ENCODE measurements around the gene PDZK1IP1.

The PDZK1IP1 gene

DNA sequence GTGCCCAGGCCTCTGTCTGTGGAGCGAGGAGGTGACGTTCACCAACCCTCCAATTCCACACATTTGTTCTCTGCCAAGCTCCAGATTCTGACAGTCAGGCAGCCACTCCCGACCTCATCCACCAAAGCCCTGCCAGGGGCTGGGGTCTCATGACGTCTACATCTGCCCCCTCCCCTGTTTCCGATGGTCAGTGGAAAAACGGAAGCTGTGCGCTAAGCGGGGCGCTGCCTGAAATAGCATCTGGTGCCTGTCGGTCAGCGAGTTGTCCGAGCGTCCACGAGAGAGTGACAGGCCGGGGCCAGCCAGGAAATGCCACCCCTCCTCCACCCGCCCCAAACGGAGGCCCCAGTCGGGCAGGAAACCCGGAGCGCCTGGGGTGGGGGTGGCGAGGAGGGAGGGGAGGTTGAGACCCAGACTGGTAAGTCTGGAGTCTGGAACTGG is 45.4 kb upstream of the PDZK1IP1 start:
- Histone ChIP-seq H3K79me2 (ENCODE audit: insufficient read depth, low read length) (no peaks in the 10 kb centered on the region), H3K4me1 (ENCODE audit: insufficient read depth, low read length, poor library complexity, severe bottlenecking) (no peaks in the 10 kb centered on the region), H3K27me3 (ENCODE audit: insufficient read depth, low read length, poor library complexity, severe bottlenecking) (no peaks in the 10 kb centered on the region), H3K4me2 (ENCODE audit: low read depth, low read length, poor library complexity, severe bottlenecking) (no peak overlapping the region), H3F3A (ENCODE audit: low read depth) (no peaks in the 10 kb centered on the region), H3K4me3 (ENCODE audit: low read length, poor library complexity, severe bottlenecking) (no peak overlapping the region), H4K20me1 (ENCODE audit: insufficient read depth, low read length, poor library complexity, severe bottlenecking) (no peaks in the 10 kb centered on the region), H3K9me3 (ENCODE audit: insufficient read depth, low read depth, low read length) (no peaks in the 10 kb centered on the region), H3K9me2 (replicated peaks; ENCODE audit: low read depth, low read length) (no peaks in the 10 kb centered on the region), H2AFZ (ENCODE audit: low read length) (no peak overlapping the region), H3K36me3 (ENCODE audit: insufficient read depth, low read length) (no peaks in the 10 kb centered on the region), H3K9ac (ENCODE audit: low read depth, low read length, poor library complexity, severe bottlenecking) (no peak overlapping the region)
- TF ChIP-seq EZH2phosphoT487 (IDR thresholded peaks at IDR 0.05; ENCODE audit: borderline replicate concordance) (no peak), CTCF (conservative IDR thresholded peaks at IDR 0.05; ENCODE audit: low read length) (no peak)

GRCh38 chr1:47233186-47233585 is 43.4 kb upstream of the PDZK1IP1 start:
- Histone ChIP-seq H4K20me1 (ENCODE audit: insufficient read depth, low read length, poor library complexity, severe bottlenecking) (no peaks in the 10 kb centered on the region), H2AFZ (ENCODE audit: low read length) (no peak overlapping the region), H3K9me3 (ENCODE audit: insufficient read depth, low read depth, low read length) (no peaks in the 10 kb centered on the region), H3K9me2 (replicated peaks; ENCODE audit: low read depth, low read length) (no peaks in the 10 kb centered on the region), H3K36me3 (ENCODE audit: insufficient read depth, low read length) (no peaks in the 10 kb centered on the region), H3K79me2 (ENCODE audit: insufficient read depth, low read length) (no peaks in the 10 kb centered on the region), H3F3A (ENCODE audit: low read depth) (no peaks in the 10 kb centered on the region), H3K27me3 (ENCODE audit: insufficient read depth, low read length, poor library complexity, severe bottlenecking) (no peaks in the 10 kb centered on the region), H3K4me2 (ENCODE audit: low read depth, low read length, poor library complexity, severe bottlenecking) (no peak overlapping the region), H3K9ac (ENCODE audit: low read depth, low read length, poor library complexity, severe bottlenecking) (no peak overlapping the region), H3K4me3 (ENCODE audit: low read length, poor library complexity, severe bottlenecking) (no peak overlapping the region), H3K4me1 (ENCODE audit: insufficient read depth, low read length, poor library complexity, severe bottlenecking) (no peaks in the 10 kb centered on the region)
- TF ChIP-seq CTCF (conservative IDR thresholded peaks at IDR 0.05; ENCODE audit: low read length): no peak
- TF ChIP-seq EZH2phosphoT487 (IDR thresholded peaks at IDR 0.05; ENCODE audit: borderline replicate concordance): no peak

GRCh38 chr1:47232187-47232874 is 42.5 kb upstream of the PDZK1IP1 start, which contains the start of gene TAL1:
TSS of gene TAL1 (minus strand) at chr1:47232225. CDS start at chr1:47225888, 6,337 bp downstream.
- Histone ChIP-seq H2AFZ (ENCODE audit: low read length) (no peak within 1 kb of the TSS), H3K4me2 (ENCODE audit: low read depth, low read length, poor library complexity, severe bottlenecking) (no peak within 1 kb of the TSS), H3F3A (ENCODE audit: low read depth) (no peaks in the 10 kb centered on the region), H3K9me2 (replicated peaks; ENCODE audit: low read depth, low read length) (no peaks in the 10 kb centered on the region), H3K36me3 (ENCODE audit: insufficient read depth, low read length) (no peaks in the 10 kb centered on the region), H3K79me2 (ENCODE audit: insufficient read depth, low read length) (no peaks in the 10 kb centered on the region), H3K9me3 (ENCODE audit: insufficient read depth, low read depth, low read length) (no peaks in the 10 kb centered on the region), H4K20me1 (ENCODE audit: insufficient read depth, low read length, poor library complexity, severe bottlenecking) (no peaks in the 10 kb centered on the region), H3K4me1 (ENCODE audit: insufficient read depth, low read length, poor library complexity, severe bottlenecking) (no peaks in the 10 kb centered on the region), H3K4me3 (ENCODE audit: low read length, poor library complexity, severe bottlenecking) (no peak within 1 kb of the TSS), H3K27me3 (ENCODE audit: insufficient read depth, low read length, poor library complexity, severe bottlenecking) (no peaks in the 10 kb centered on the region), H3K9ac (ENCODE audit: low read depth, low read length, poor library complexity, severe bottlenecking) (no peak within 1 kb of the TSS)
- no peak for TF ChIP-seq EZH2phosphoT487 (IDR thresholded peaks at IDR 0.05; ENCODE audit: borderline replicate concordance)
- TF ChIP-seq CTCF (conservative IDR thresholded peaks at IDR 0.05; ENCODE audit: low read length): no peak
